HUES64 (cell line): ENCODE results near the gene OR13C5.

ENCODE experiments used
- H3K27ac ChIP-seq: 2 replicates; pipeline ENCODE4 v1.7.0; 2013; ENCODE audit warnings: low read depth, low read length, inconsistent platforms
- H3K27me3 ChIP-seq: 2 replicates; pipeline ENCODE4 v1.6.1; 2013; ENCODE audit warnings: mild to moderate bottlenecking, low read length; ENCODE audit not compliant: insufficient read depth
- H3K36me3 ChIP-seq: 2 replicates; pipeline ENCODE4 v1.6.1; 2013; ENCODE audit warnings: mild to moderate bottlenecking, low read length; ENCODE audit not compliant: insufficient read depth
- H3K4me1 ChIP-seq: 2 replicates; pipeline ENCODE4 v1.6.1; 2013; ENCODE audit warnings: mild to moderate bottlenecking, low read length, moderate library complexity; ENCODE audit not compliant: insufficient read depth
- H3K4me3 ChIP-seq: 2 replicates; pipeline ENCODE4 v1.5.1; 2013; ENCODE audit warnings: mild to moderate bottlenecking, low read length, moderate library complexity
- H3K9ac ChIP-seq: 2 replicates; pipeline ENCODE4 v1.6.1; 2013; ENCODE audit warnings: mild to moderate bottlenecking, low read depth, low read length
- H3K9me3 ChIP-seq: 2 replicates; pipeline ENCODE4 v1.6.1; 2013; ENCODE audit warnings: low read depth, low read length; ENCODE audit not compliant: insufficient read depth
- WGBS: fragments of 150-250, 120-280 bp; methylation state at CpG from one replicate; pipeline ENCODE4 v1.1.7; 2013; ENCODE audit warnings: missing lambda C conversion rate; 5-methylcytosine and 5-hydroxymethylcytosine counted together

Gene OR13C5

GRCh38 chr9:104589626-104590025 is 9.6 kb downstream of the OR13C5 start:
- no peaks in the 10 kb centered on the region for H3K4me1 ChIP-seq
- no peaks in the 10 kb centered on the region for H3K27me3 ChIP-seq
- H3K27ac ChIP-seq, result no peak overlapping the region
- no peak overlapping the region for H3K9ac ChIP-seq
- 0 out of 2 replicates have a peak, but pooled peaks cover 12% of the 10 kb centered on the region for H3K9me3 ChIP-seq
- 27% methylated on average over 1 of the region's 1 CpG for WGBS
- no peak overlapping the region for H3K4me3 ChIP-seq
- H3K36me3 ChIP-seq, result no peaks in the 10 kb centered on the region

- WGBS, result 100% methylated on average over 1 of the region's 1 CpG
- Histone ChIP-seq H3K36me3 (no peaks in the 10 kb centered on the region), H3K27ac (no peak overlapping the region), H3K4me1 (no peaks in the 10 kb centered on the region), H3K4me3 (no peak overlapping the region), H3K9ac (no peak overlapping the region), H3K27me3 (no peaks in the 10 kb centered on the region), H3K9me3 (no peaks in the 10 kb centered on the region)
Observed at GRCh38 chr9:104586496-104587180, 12.6 kb downstream of the OR13C5 start.

GRCh38 chr9:104580562-104580961 is 18.7 kb downstream of the OR13C5 start:
- H3K27ac ChIP-seq, result no peak overlapping the region
- WGBS, result no CpG with 5 or more reads among the region's 1 CpG
- H3K9me3 ChIP-seq, result no peaks in the 10 kb centered on the region
- H3K4me1 ChIP-seq, result no peaks in the 10 kb centered on the region
- H3K36me3 ChIP-seq, result no peaks in the 10 kb centered on the region
- no peaks in the 10 kb centered on the region for H3K27me3 ChIP-seq
- H3K9ac ChIP-seq, result no peak overlapping the region
- H3K4me3 ChIP-seq, result no peak overlapping the region

- H3K27me3 ChIP-seq, result no peaks in the 10 kb centered on the region
- no peak overlapping the region for H3K4me3 ChIP-seq
- no peaks in the 10 kb centered on the region for H3K4me1 ChIP-seq
- no peak overlapping the region for H3K27ac ChIP-seq
- H3K9me3 ChIP-seq, result no peaks in the 10 kb centered on the region
- H3K9ac ChIP-seq, result no peak overlapping the region
- WGBS, result 89% methylated on average over 5 of the region's 5 CpGs
- no peaks in the 10 kb centered on the region for H3K36me3 ChIP-seq
Observed at GRCh38 chr9:104577263-104577662, 21.9 kb downstream of the OR13C5 start.

GRCh38 chr9:104575456-104575855 is 23.8 kb downstream of the OR13C5 start:
- Histone ChIP-seq H3K9me3 (peaks cover 6% of the 10 kb centered on the region; the same call in 1 of the 2 replicates), H3K4me3 (no peak overlapping the region), H3K9ac (no peak overlapping the region), H3K36me3 (no peaks in the 10 kb centered on the region), H3K4me1 (no peaks in the 10 kb centered on the region), H3K27ac (no peak overlapping the region), H3K27me3 (no peaks in the 10 kb centered on the region)
- 77% methylated on average over 2 of the region's 2 CpGs for WGBS

- WGBS, result no CpG with 5 or more reads among the region's 1 CpG
- no peak overlapping the region for H3K27ac ChIP-seq
Observed at GRCh38 chr9:104572612-104573011, 26.6 kb downstream of the OR13C5 start.

GRCh38 chr9:104568868-104569267 is 30.3 kb downstream of the OR13C5 start, which contains the start of gene OR13C8:
Gene OR13C8 (plus strand): TSS chr9:104569168. CDS start chr9:104569168, 0 bp downstream.
- Histone ChIP-seq H3K36me3 (no peaks in the 10 kb centered on the region), H3K27me3 (no peaks in the 10 kb centered on the region), H3K27ac (no peak within 1 kb of the TSS), H3K4me3 (no peak within 1 kb of the TSS), H3K9me3 (peaks cover 6% of the 10 kb centered on the region; the same call in 1 of the 2 replicates), H3K9ac (no peak within 1 kb of the TSS), H3K4me1 (no peaks in the 10 kb centered on the region)
- 94% methylated on average over 4 of the region's 4 CpGs for WGBS

More at GRCh38 chr9:104572612-104573011, 26.6 kb downstream of the OR13C5 start:
- H3K9ac ChIP-seq, result no peak overlapping the region
- H3K27me3 ChIP-seq, result no peaks in the 10 kb centered on the region
- peaks cover 6% of the 10 kb centered on the region; the same call in 1 of the 2 replicates for H3K9me3 ChIP-seq
- H3K36me3 ChIP-seq, result no peaks in the 10 kb centered on the region
- H3K4me3 ChIP-seq, result no peak overlapping the region
- no peaks in the 10 kb centered on the region for H3K4me1 ChIP-seq

- H3K4me1 ChIP-seq, result no peaks in the 10 kb centered on the region
- H3K9ac ChIP-seq, result no peak overlapping the region
- no peak overlapping the region for H3K4me3 ChIP-seq
- H3K27ac ChIP-seq, result no peak overlapping the region
- H3K9me3 ChIP-seq, result no peaks in the 10 kb centered on the region
- WGBS, result 66% methylated on average over 1 of the region's 1 CpG
- H3K27me3 ChIP-seq, result no peaks in the 10 kb centered on the region
- no peaks in the 10 kb centered on the region for H3K36me3 ChIP-seq
Observed at GRCh38 chr9:104564358-104564757, 34.9 kb downstream of the OR13C5 start.

GRCh38 chr9:104556830-104557634 is 42.2 kb downstream of the OR13C5 start:
- 84% methylated on average over 8 of the region's 8 CpGs for WGBS
- no peaks in the 10 kb centered on the region for H3K27me3 ChIP-seq
- no peak overlapping the region for H3K27ac ChIP-seq
- no peak overlapping the region for H3K9ac ChIP-seq
- H3K4me1 ChIP-seq, result no peaks in the 10 kb centered on the region
- H3K9me3 ChIP-seq, result no peaks in the 10 kb centered on the region
- H3K36me3 ChIP-seq, result no peaks in the 10 kb centered on the region
- H3K4me3 ChIP-seq, result no peak overlapping the region

- Histone ChIP-seq H3K4me3 (no peak overlapping the region), H3K9me3 (no peaks in the 10 kb centered on the region), H3K9ac (no peak overlapping the region), H3K36me3 (no peaks in the 10 kb centered on the region), H3K27me3 (no peaks in the 10 kb centered on the region), H3K27ac (no peak overlapping the region), H3K4me1 (no peaks in the 10 kb centered on the region)
- WGBS, result no CpG with 5 or more reads among the region's 1 CpG
Observed at GRCh38 chr9:104555521-104555920, 43.7 kb downstream of the OR13C5 start.

- no CpG with 5 or more reads among the region's 1 CpG for WGBS
- H3K27ac ChIP-seq, result no peak overlapping the region
- no peaks in the 10 kb centered on the region for H3K27me3 ChIP-seq
- no peak overlapping the region for H3K4me3 ChIP-seq
- H3K9me3 ChIP-seq, result no peaks in the 10 kb centered on the region
- H3K36me3 ChIP-seq, result no peaks in the 10 kb centered on the region
- no peak overlapping the region for H3K9ac ChIP-seq
- H3K4me1 ChIP-seq, result no peaks in the 10 kb centered on the region
Observed at GRCh38 chr9:104553261-104553660, 46.0 kb downstream of the OR13C5 start.
